GM06990 (cell line): ENCODE results near the gene WDPCP.
"Not testable (repeated sequence)": the region's sequence is repeated elsewhere in the genome, so short reads cannot be mapped to it uniquely, and the experiment has no call there.

ENCODE experiments used
- DNase-seq: peaks from one replicate; pipeline ENCODE4 v3.0.0-alpha.2; 2011; ENCODE audit not compliant: insufficient read length; ENCODE audit errors: extremely low read depth
- H3K27me3 ChIP-seq: replicated peaks from 2 replicates; pipeline ENCODE4 v1.6.0; 2011; ENCODE audit warnings: low read length; ENCODE audit not compliant: control insufficient read depth, insufficient read depth
- H3K36me3 ChIP-seq: 2 replicates; pipeline ENCODE4 v1.5.1; 2011; ENCODE audit warnings: low read length; ENCODE audit not compliant: control insufficient read depth, insufficient read depth
- H3K4me3 ChIP-seq: replicated peaks from 2 replicates; pipeline ENCODE4 v1.5.1; 2011; ENCODE audit warnings: low read depth, mild to moderate bottlenecking, control low read depth, low read length
- CTCF ChIP-seq: IDR thresholded peaks from 2 replicates; pipeline ENCODE4 v1.5.1; 2011; ENCODE audit warnings: low read length, control low read depth, mild to moderate bottlenecking, inconsistent platforms; ENCODE audit not compliant: insufficient read depth, poor library complexity, severe bottlenecking

WDPCP gene

GRCh38 chr2:63086687-63087086 lies 501.6 kb downstream of the WDPCP start:
- H3K36me3 ChIP-seq, result no peaks in the 10 kb centered on the region
- H3K4me3 ChIP-seq, result no peak overlapping the region
- no peak for TF ChIP-seq CTCF
- DNase-seq, result no peak
- no peaks in the 10 kb centered on the region for H3K27me3 ChIP-seq

- H3K36me3 ChIP-seq, result no peaks in the 10 kb centered on the region
- no peak overlapping the region for H3K4me3 ChIP-seq
- no peaks in the 10 kb centered on the region for H3K27me3 ChIP-seq
- TF ChIP-seq CTCF, result no peak
- peak; percentile 6 for DNase-seq
These were observed 506.9 kb downstream of the WDPCP start for GRCh38 chr2:63081404-63081803.

- TF ChIP-seq CTCF, result peak; percentile 74
- Histone ChIP-seq H3K27me3 (no peaks in the 10 kb centered on the region), H3K36me3 (no peaks in the 10 kb centered on the region), H3K4me3 (no peak overlapping the region)
- no peak for DNase-seq
These were observed 509.2 kb downstream of the WDPCP start for GRCh38 chr2:63078852-63079606.

- not testable (repeated sequence) for H3K4me3 ChIP-seq, DNase-seq, H3K27me3 ChIP-seq, H3K36me3 ChIP-seq
These were observed 513.9 kb downstream of the WDPCP start for GRCh38 chr2:63074399-63074798.

GRCh38 chr2:63073994-63074393 lies 514.3 kb downstream of the WDPCP start:
- Histone ChIP-seq H3K4me3 (no peak overlapping the region), H3K36me3 (no peaks in the 10 kb centered on the region), H3K27me3 (no peaks in the 10 kb centered on the region)
- no peak for TF ChIP-seq CTCF
- DNase-seq, result no peak

GRCh38 chr2:63071664-63072063 lies 516.6 kb downstream of the WDPCP start:
- no peak overlapping the region for H3K4me3 ChIP-seq
- no peaks in the 10 kb centered on the region for H3K27me3 ChIP-seq
- DNase-seq, result no peak
- H3K36me3 ChIP-seq, result no peaks in the 10 kb centered on the region
- TF ChIP-seq CTCF, result no peak
